CD4-positive, alpha-beta T cell treated with Interleukin-10 for 1 hour (primary cell): ENCODE measurements around the gene GHRL.
"Not testable (repeated sequence)": the region's sequence is repeated elsewhere in the genome, so short reads cannot be mapped to it uniquely, and the experiment has no call there.

Experiments
- DNase-seq: peaks from one replicate; pipeline ENCODE4 v3.0.0-alpha.2; 2020

The GHRL gene

GRCh38 chr3:10272476-10272875 is 20.3 kb downstream of the GHRL start:
- DNase-seq: not testable (repeated sequence)

GRCh38 chr3:10269443-10269842 is 23.3 kb downstream of the GHRL start:
- no peak for DNase-seq

GRCh38 chr3:10268930-10269329 is 23.8 kb downstream of the GHRL start:
- DNase-seq: no peak

GRCh38 chr3:10268116-10268515 is 24.6 kb downstream of the GHRL start:
- no peak for DNase-seq

- not testable (repeated sequence) for DNase-seq
Observed at GRCh38 chr3:10266936-10267335, 25.8 kb downstream of the GHRL start.

- DNase-seq: no peak
Observed at GRCh38 chr3:10265833-10266232, 26.9 kb downstream of the GHRL start.

- DNase-seq: peak; percentile 73
Observed at GRCh38 chr3:10263646-10264363, 28.9 kb downstream of the GHRL start.

- no peak for DNase-seq
Observed at GRCh38 chr3:10262027-10262426, 30.7 kb downstream of the GHRL start.

GRCh38 chr3:10260211-10260701 is 32.5 kb downstream of the GHRL start:
- no peak for DNase-seq

GRCh38 chr3:10259798-10260197 is 32.9 kb downstream of the GHRL start:
- no peak for DNase-seq

- DNase-seq: no peak
Observed at GRCh38 chr3:10259036-10259435, 33.7 kb downstream of the GHRL start.

GRCh38 chr3:10255835-10256234 is 36.9 kb downstream of the GHRL start:
- no peak for DNase-seq

GRCh38 chr3:10253731-10254130 is 39.0 kb downstream of the GHRL start:
- no peak for DNase-seq

GRCh38 chr3:10251006-10251405 is 41.7 kb downstream of the GHRL start:
- DNase-seq: no peak

- no peak for DNase-seq
Observed at GRCh38 chr3:10249833-10250232, 42.9 kb downstream of the GHRL start.

GRCh38 chr3:10248984-10249748 is 43.6 kb downstream of the GHRL start:
- DNase-seq: peak; percentile 61

- DNase-seq: peak; percentile 95
Observed at GRCh38 chr3:10248184-10248983, 44.4 kb downstream of the GHRL start, which contains the start of gene TATDN2. Gene TATDN2, plus strand, starts transcription at chr3:10248459. Its CDS starts 742 bp downstream, at chr3:10249201.

- no peak for DNase-seq
Observed at GRCh38 chr3:10247679-10248183, 45.0 kb downstream of the GHRL start.

GRCh38 chr3:10245081-10245712 is 47.5 kb downstream of the GHRL start:
- no peak for DNase-seq

GRCh38 chr3:10244009-10244408 is 48.7 kb downstream of the GHRL start:
- DNase-seq: no peak

- peak; percentile 76 for DNase-seq
Observed at GRCh38 chr3:10242182-10243065, 50.3 kb downstream of the GHRL start.
